ENCODE measurements around the gene MRPL42.
"Not testable (repeated sequence)": the region's sequence is repeated elsewhere in the genome, so short reads cannot be mapped to it uniquely, and the experiment has no call there.

The MRPL42 gene

GRCh38 chr12:93447555-93448290, 19.6 kb upstream of the MRPL42 start:
- DNase-seq, result peak in 1 of 2 donors; percentile 39

- no peak for DNase-seq
Measured at GRCh38 chr12:93448796-93449195, 18.5 kb upstream of the MRPL42 start.

- no peak for DNase-seq
Measured at GRCh38 chr12:93449277-93449676, 18.0 kb upstream of the MRPL42 start.

GRCh38 chr12:93451423-93452158, 15.7 kb upstream of the MRPL42 start:
- DNase-seq, result no peak

GRCh38 chr12:93453633-93454032, 13.7 kb upstream of the MRPL42 start:
- DNase-seq, result no peak

GRCh38 chr12:93456077-93456476, 11.2 kb upstream of the MRPL42 start:
- DNase-seq, result no peak

- no peak for DNase-seq
Measured at GRCh38 chr12:93459097-93459496, 8.2 kb upstream of the MRPL42 start.

- DNase-seq, result no peak
Measured at GRCh38 chr12:93460003-93460402, 7.3 kb upstream of the MRPL42 start.

GRCh38 chr12:93460902-93461301, 6.4 kb upstream of the MRPL42 start:
- no peak for DNase-seq

GRCh38 chr12:93461503-93461902, 5.8 kb upstream of the MRPL42 start:
- DNase-seq, result no peak

- no peak for DNase-seq
Measured at GRCh38 chr12:93465841-93466240, 1.5 kb upstream of the MRPL42 start.

- DNase-seq, result peak in 1 of 2 donors; percentile 4
Measured at GRCh38 chr12:93466625-93467350, 526 bp upstream of the MRPL42 start.

- DNase-seq, result no peak
Measured at GRCh38 chr12:93468008-93468371, 676 bp downstream of the MRPL42 start.

GRCh38 chr12:93469386-93469785, 2.1 kb downstream of the MRPL42 start:
- no peak for DNase-seq

- no peak for DNase-seq
Measured at GRCh38 chr12:93476555-93476954, 9.2 kb downstream of the MRPL42 start.

GRCh38 chr12:93482721-93483120, 15.4 kb downstream of the MRPL42 start:
- no peak for DNase-seq

- no peak for DNase-seq
Measured at GRCh38 chr12:93483151-93483807, 16.0 kb downstream of the MRPL42 start.

- DNase-seq, result no peak
Measured at GRCh38 chr12:93484315-93484981, 17.1 kb downstream of the MRPL42 start.

GRCh38 chr12:93492808-93493207, 25.5 kb downstream of the MRPL42 start:
- DNase-seq, result not testable (repeated sequence)

GRCh38 chr12:93494096-93494495, 26.8 kb downstream of the MRPL42 start:
- DNase-seq, result no peak

GRCh38 chr12:93497456-93497855, 30.1 kb downstream of the MRPL42 start:
- DNase-seq, result no peak

- not testable (repeated sequence) for DNase-seq
Measured at GRCh38 chr12:93498813-93499212, 31.5 kb downstream of the MRPL42 start.

- DNase-seq, result no peak
Measured at GRCh38 chr12:93500201-93500600, 32.9 kb downstream of the MRPL42 start.

Measured in stimulated activated CD4-positive, alpha-beta T cell treated with anti-CD3 and anti-CD28 coated beads, Interleukin-2, amount 100 ng/mL, for 24 hours (primary cell).